Anterior cingulate cortex (tissue), 58 donors: Measurements from ENCODE around the gene RIC3.

ENCODE experiments used
- DNase-seq, 58 donors: peaks; one replicate each; lab custom pipeline; 2025; lab: John Stamatoyannopoulos, UW

The RIC3 gene

GRCh38 chr11:8092587-8093424, 76.0 kb downstream of the RIC3 start:
- peak in 21 of 58 donors; percentile 17 to 65 (median 31) for DNase-seq

GRCh38 chr11:8091721-8092120, 77.1 kb downstream of the RIC3 start:
- no peak for DNase-seq

- peak in 7 of 58 donors; percentile 14 to 66 (median 26) for DNase-seq
These were observed 78.1 kb downstream of the RIC3 start for GRCh38 chr11:8090756-8091155.

- no peak for DNase-seq
These were observed 78.9 kb downstream of the RIC3 start for GRCh38 chr11:8089791-8090510.

GRCh38 chr11:8087756-8088155, 81.1 kb downstream of the RIC3 start:
- no peak for DNase-seq

GRCh38 chr11:8087185-8087584, 81.6 kb downstream of the RIC3 start:
- no peak for DNase-seq

- peak in 1 of 58 donors; percentile 63 for DNase-seq
These were observed 82.3 kb downstream of the RIC3 start for GRCh38 chr11:8086571-8086970.

GRCh38 chr11:8086001-8086479, 82.8 kb downstream of the RIC3 start:
- DNase-seq: peak in 20 of 58 donors; percentile 14 to 72 (median 40)

GRCh38 chr11:8085011-8085645, 83.7 kb downstream of the RIC3 start:
- DNase-seq: no peak

- DNase-seq: no peak
These were observed 84.5 kb downstream of the RIC3 start for GRCh38 chr11:8084352-8084751.

GRCh38 chr11:8083871-8084281, 84.9 kb downstream of the RIC3 start:
- peak in 9 of 58 donors; percentile 13 to 52 (median 22) for DNase-seq

- DNase-seq: no peak
These were observed 85.8 kb downstream of the RIC3 start for GRCh38 chr11:8083088-8083395.

- peak in 26 of 58 donors; percentile 16 to 79 (median 38) for DNase-seq
These were observed 86.3 kb downstream of the RIC3 start for GRCh38 chr11:8082391-8083087.

- DNase-seq: peak in 8 of 58 donors; percentile 23 to 47 (median 30)
These were observed 87.1 kb downstream of the RIC3 start for GRCh38 chr11:8081591-8082250.

- DNase-seq: peak in 34 of 58 donors; percentile 13 to 73 (median 42)
These were observed 87.9 kb downstream of the RIC3 start, which contains the start of gene TUB for GRCh38 chr11:8080674-8081590. Gene TUB (plus strand): TSS chr11:8081211. CDS start chr11:8081511, 300 bp downstream.

GRCh38 chr11:8080069-8080670, 88.7 kb downstream of the RIC3 start:
- DNase-seq: no peak

GRCh38 chr11:8079111-8079675, 89.6 kb downstream of the RIC3 start:
- no peak for DNase-seq
